H1 (cell line): ENCODE measurements around the gene KCNQ2. TPM values are rescaled to one million over a fixed set of nuclear protein-coding genes. Genes with fewer than 3 reads are reported as not detected.

Experiments used
- CEBPB ChIP-seq: IDR thresholded peaks from 2 replicates; pipeline ENCODE4 v1.6.1; 2012; ENCODE audit warnings: low read depth, low read length
- NANOG ChIP-seq: IDR thresholded peaks from 2 replicates; pipeline ENCODE4 v1.6.1; 2011; ENCODE audit warnings: low read length, low read depth, mild to moderate bottlenecking, inconsistent platforms; ENCODE audit not compliant: insufficient read depth, poor library complexity, severe bottlenecking
- RAD21 ChIP-seq, 2 experiments: IDR thresholded peaks in 1 of 2; conservative IDR thresholded peaks in 1 of 2; 2 replicates each; pipeline ENCODE4 v1.6.1; 2011; ENCODE audit warnings: low read depth in 2 of 2, low read length in 2 of 2, improper control_type of control experiment in 1 of 2, inconsistent platforms in 1 of 2, mild to moderate bottlenecking in 1 of 2, moderate library complexity in 1 of 2
- RBBP5 ChIP-seq: IDR thresholded peaks from 2 replicates; pipeline ENCODE4 v1.7.1; 2012; ENCODE audit warnings: low read depth, mild to moderate bottlenecking, inconsistent platforms, low read length, moderate library complexity, borderline replicate concordance
- SIRT6 ChIP-seq: IDR thresholded peaks from one replicate; pipeline ENCODE4 v1.7.1; 2012; ENCODE audit warnings: low read length, inconsistent platforms
- TAF7 ChIP-seq: optimal IDR thresholded peaks from 2 replicates; pipeline ENCODE3; 2011; ENCODE audit warnings: low read depth, mild to moderate bottlenecking, inconsistent platforms, low read length, moderate library complexity, borderline replicate concordance
- TEAD4 ChIP-seq: IDR thresholded peaks from 2 replicates; pipeline ENCODE4 v1.6.1; 2012; ENCODE audit warnings: low read depth, low read length, inconsistent platforms, mixed read lengths
- polyA plus RNA-seq, 7 experiments: library from polyadenylated mRNA; depleted of rRNA in 3 of 7; stranded (reverse) in 5 of 7; unstranded in 2 of 7; fragments of >200 nt in 5 of 7; fragments of 200-250 nt in 2 of 7; gene quantifications; 1 replicate in 5 of 7; 2 replicates in 1 of 7; 4 replicates in 1 of 7; pipeline versions ENCODE4 v1.2.1 to v1.2.3, GENCODE V29; 2011 to 2013; ENCODE audit warnings: missing spikeins in 2 of 7, mixed read lengths in 2 of 7
- total RNA-seq: library from RNA; stranded (reverse); fragmentation: NEBNext Ultra II Directional; extraction: Animal tissue kit (Norgen Biotek cat#: 25700); gene quantifications from 2 replicates; pipeline ENCODE4 v1.2.1, GENCODE V29; 2021
- TF ChIP-seq, protein P1 (sequence below): IDR thresholded peaks from 2 replicates; pipeline ENCODE4 v1.6.1; 2011; ENCODE audit warnings: low read depth, mild to moderate bottlenecking, low read length; ENCODE audit not compliant: insufficient read depth
- TF ChIP-seq, protein P2 (sequence below): fragments of 300-600 bp; sonication (generic); IDR thresholded peaks from 2 replicates; pipeline ENCODE4 v1.7.1; 2012; ENCODE audit warnings: low read length, moderate library complexity, mild to moderate bottlenecking, inconsistent platforms; ENCODE audit not compliant: insufficient replicate concordance

Gene KCNQ2
- total and polyA plus RNA-seq, 2 of the 8 experiments (the other 6 are each of a cell fraction or from before 2014, with no cell fraction given): 82.6 to 243 TPM

DNA sequence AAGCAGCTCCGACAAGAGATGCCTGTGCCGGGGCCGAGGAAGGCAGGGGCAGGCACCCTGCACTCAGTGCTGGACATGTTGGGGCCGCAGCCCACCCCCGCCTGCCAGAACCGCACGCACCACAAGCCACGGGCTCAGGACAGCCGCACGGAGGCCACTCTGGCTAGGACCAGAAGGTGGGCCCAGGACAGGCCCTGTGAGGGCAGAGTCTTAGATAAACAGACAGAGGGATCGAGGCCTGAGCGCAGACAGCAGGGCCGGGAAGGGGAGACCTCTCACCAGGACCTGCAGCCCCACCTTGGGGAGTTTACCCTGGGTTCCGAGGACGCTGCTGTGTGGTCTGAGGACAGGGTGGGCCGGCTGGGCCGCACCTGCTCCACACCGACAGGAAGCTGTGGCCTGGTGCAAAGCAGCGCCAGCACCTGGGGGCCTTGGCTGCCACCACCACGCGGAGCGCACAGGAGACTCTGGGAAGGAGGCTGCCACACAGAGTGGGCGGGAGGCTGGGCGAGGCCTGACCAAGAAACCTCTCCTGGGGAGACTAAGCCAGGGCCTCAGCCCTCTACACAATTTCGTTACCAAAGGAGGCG lies 32.0 kb downstream of the KCNQ2 start (continued):
- TF ChIP-seq, protein P1, sequence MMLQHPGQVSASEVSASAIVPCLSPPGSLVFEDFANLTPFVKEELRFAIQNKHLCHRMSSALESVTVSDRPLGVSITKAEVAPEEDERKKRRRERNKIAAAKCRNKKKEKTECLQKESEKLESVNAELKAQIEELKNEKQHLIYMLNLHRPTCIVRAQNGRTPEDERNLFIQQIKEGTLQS: no peak
- TF ChIP-seq NANOG: no peak
- TF ChIP-seq CEBPB: no peak
- no peak for TF ChIP-seq RAD21 (IDR thresholded peaks at IDR 0.05 in 1 of 2, conservative IDR thresholded peaks at IDR 0.05 in 1 of 2; ENCODE audit: low read depth in 2 of 2, low read length in 2 of 2)
- TF ChIP-seq RBBP5: no peak
- TF ChIP-seq SIRT6: no peak
- TF ChIP-seq TAF7: no peak
- no peak for TF ChIP-seq TEAD4
- TF ChIP-seq, protein P2, sequence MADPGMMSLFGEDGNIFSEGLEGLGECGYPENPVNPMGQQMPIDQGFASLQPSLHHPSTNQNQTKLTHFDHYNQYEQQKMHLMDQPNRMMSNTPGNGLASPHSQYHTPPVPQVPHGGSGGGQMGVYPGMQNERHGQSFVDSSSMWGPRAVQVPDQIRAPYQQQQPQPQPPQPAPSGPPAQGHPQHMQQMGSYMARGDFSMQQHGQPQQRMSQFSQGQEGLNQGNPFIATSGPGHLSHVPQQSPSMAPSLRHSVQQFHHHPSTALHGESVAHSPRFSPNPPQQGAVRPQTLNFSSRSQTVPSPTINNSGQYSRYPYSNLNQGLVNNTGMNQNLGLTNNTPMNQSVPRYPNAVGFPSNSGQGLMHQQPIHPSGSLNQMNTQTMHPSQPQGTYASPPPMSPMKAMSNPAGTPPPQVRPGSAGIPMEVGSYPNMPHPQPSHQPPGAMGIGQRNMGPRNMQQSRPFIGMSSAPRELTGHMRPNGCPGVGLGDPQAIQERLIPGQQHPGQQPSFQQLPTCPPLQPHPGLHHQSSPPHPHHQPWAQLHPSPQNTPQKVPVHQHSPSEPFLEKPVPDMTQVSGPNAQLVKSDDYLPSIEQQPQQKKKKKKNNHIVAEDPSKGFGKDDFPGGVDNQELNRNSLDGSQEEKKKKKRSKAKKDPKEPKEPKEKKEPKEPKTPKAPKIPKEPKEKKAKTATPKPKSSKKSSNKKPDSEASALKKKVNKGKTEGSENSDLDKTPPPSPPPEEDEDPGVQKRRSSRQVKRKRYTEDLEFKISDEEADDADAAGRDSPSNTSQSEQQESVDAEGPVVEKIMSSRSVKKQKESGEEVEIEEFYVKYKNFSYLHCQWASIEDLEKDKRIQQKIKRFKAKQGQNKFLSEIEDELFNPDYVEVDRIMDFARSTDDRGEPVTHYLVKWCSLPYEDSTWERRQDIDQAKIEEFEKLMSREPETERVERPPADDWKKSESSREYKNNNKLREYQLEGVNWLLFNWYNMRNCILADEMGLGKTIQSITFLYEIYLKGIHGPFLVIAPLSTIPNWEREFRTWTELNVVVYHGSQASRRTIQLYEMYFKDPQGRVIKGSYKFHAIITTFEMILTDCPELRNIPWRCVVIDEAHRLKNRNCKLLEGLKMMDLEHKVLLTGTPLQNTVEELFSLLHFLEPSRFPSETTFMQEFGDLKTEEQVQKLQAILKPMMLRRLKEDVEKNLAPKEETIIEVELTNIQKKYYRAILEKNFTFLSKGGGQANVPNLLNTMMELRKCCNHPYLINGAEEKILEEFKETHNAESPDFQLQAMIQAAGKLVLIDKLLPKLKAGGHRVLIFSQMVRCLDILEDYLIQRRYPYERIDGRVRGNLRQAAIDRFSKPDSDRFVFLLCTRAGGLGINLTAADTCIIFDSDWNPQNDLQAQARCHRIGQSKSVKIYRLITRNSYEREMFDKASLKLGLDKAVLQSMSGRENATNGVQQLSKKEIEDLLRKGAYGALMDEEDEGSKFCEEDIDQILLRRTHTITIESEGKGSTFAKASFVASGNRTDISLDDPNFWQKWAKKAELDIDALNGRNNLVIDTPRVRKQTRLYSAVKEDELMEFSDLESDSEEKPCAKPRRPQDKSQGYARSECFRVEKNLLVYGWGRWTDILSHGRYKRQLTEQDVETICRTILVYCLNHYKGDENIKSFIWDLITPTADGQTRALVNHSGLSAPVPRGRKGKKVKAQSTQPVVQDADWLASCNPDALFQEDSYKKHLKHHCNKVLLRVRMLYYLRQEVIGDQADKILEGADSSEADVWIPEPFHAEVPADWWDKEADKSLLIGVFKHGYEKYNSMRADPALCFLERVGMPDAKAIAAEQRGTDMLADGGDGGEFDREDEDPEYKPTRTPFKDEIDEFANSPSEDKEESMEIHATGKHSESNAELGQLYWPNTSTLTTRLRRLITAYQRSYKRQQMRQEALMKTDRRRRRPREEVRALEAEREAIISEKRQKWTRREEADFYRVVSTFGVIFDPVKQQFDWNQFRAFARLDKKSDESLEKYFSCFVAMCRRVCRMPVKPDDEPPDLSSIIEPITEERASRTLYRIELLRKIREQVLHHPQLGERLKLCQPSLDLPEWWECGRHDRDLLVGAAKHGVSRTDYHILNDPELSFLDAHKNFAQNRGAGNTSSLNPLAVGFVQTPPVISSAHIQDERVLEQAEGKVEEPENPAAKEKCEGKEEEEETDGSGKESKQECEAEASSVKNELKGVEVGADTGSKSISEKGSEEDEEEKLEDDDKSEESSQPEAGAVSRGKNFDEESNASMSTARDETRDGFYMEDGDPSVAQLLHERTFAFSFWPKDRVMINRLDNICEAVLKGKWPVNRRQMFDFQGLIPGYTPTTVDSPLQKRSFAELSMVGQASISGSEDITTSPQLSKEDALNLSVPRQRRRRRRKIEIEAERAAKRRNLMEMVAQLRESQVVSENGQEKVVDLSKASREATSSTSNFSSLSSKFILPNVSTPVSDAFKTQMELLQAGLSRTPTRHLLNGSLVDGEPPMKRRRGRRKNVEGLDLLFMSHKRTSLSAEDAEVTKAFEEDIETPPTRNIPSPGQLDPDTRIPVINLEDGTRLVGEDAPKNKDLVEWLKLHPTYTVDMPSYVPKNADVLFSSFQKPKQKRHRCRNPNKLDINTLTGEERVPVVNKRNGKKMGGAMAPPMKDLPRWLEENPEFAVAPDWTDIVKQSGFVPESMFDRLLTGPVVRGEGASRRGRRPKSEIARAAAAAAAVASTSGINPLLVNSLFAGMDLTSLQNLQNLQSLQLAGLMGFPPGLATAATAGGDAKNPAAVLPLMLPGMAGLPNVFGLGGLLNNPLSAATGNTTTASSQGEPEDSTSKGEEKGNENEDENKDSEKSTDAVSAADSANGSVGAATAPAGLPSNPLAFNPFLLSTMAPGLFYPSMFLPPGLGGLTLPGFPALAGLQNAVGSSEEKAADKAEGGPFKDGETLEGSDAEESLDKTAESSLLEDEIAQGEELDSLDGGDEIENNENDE: no peak
